AG09309 (cell line): ENCODE data around the gene MED13.
"Not testable (repeated sequence)": the region's sequence is repeated elsewhere in the genome, so short reads cannot be mapped to it uniquely, and the experiment has no call there.

ENCODE experiments used
- DNase-seq: peaks from one replicate; pipeline ENCODE4 v3.0.0-alpha.2; 2010; ENCODE audit warnings: low read depth
- H3K4me3 ChIP-seq: 2 replicates; pipeline ENCODE4 v1.5.1; 2011; ENCODE audit warnings: mild to moderate bottlenecking, low read depth, low read length, moderate library complexity; ENCODE audit not compliant: control insufficient read depth
- TF ChIP-seq, protein P1 (sequence below): IDR thresholded peaks from 2 replicates; pipeline ENCODE4 v1.5.1; 2011; ENCODE audit warnings: mild to moderate bottlenecking, low read depth, low read length, inconsistent platforms; ENCODE audit not compliant: insufficient read depth, control insufficient read depth; ENCODE audit errors: missing control alignments

Gene MED13

GRCh38 chr17:61943117-61943516 lies 122.0 kb downstream of the MED13 start:
- TF ChIP-seq, protein P1, sequence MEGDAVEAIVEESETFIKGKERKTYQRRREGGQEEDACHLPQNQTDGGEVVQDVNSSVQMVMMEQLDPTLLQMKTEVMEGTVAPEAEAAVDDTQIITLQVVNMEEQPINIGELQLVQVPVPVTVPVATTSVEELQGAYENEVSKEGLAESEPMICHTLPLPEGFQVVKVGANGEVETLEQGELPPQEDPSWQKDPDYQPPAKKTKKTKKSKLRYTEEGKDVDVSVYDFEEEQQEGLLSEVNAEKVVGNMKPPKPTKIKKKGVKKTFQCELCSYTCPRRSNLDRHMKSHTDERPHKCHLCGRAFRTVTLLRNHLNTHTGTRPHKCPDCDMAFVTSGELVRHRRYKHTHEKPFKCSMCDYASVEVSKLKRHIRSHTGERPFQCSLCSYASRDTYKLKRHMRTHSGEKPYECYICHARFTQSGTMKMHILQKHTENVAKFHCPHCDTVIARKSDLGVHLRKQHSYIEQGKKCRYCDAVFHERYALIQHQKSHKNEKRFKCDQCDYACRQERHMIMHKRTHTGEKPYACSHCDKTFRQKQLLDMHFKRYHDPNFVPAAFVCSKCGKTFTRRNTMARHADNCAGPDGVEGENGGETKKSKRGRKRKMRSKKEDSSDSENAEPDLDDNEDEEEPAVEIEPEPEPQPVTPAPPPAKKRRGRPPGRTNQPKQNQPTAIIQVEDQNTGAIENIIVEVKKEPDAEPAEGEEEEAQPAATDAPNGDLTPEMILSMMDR, result no peak
- DNase-seq, result no peak
- H3K4me3 ChIP-seq, result no peak overlapping the region

DNA sequence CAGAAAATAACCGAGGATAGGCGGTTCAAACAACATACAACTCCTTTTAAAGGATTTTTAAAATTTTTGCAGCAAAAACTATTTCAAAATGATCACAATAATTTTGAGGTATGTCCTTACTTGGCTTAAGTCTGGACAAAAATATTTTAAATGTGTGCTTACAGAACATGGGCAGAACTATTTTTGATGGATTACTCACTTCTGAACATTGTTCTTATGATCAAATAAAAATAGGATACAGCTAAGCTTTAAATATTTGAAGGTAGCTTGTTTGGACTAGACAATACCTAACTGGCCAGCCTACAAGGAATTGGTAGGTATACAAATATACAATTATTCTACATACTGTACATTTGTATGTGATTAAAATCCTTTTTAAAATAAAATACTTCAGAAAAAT lies 123.0 kb downstream of the MED13 start:
- DNase-seq, result no peak
- H3K4me3 ChIP-seq, result no peak overlapping the region
- TF ChIP-seq, protein P1, result no peak

DNA sequence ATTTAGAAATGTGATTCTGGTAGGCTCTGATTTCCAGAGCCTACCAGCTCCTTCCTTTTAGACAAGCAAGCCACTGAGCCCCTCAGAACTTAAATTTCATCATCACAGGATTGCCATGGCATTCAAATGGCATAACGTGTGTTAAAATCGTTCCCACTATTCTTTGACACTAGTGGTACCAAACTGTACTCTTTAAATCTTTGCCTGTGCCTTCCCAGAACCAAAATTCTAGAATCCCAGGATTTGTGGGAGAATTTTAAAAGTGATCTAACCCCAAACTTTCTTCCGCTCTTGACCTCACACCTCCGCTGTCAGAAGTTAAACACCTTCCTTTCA lies 137.0 kb downstream of the MED13 start:
- TF ChIP-seq, protein P1, result no peak
- no peak for DNase-seq
- no peak overlapping the region; the same call in 1 of the 2 replicates for H3K4me3 ChIP-seq

- TF ChIP-seq, protein P1, result no peak
- peak; percentile 81 for DNase-seq
Observed at GRCh38 chr17:61927208-61928100, 137.6 kb downstream of the MED13 start, which contains the start of gene INTS2. TSS of gene INTS2 (minus strand) at chr17:61927982. CDS start at chr17:61926644, 1,338 bp downstream.

DNA sequence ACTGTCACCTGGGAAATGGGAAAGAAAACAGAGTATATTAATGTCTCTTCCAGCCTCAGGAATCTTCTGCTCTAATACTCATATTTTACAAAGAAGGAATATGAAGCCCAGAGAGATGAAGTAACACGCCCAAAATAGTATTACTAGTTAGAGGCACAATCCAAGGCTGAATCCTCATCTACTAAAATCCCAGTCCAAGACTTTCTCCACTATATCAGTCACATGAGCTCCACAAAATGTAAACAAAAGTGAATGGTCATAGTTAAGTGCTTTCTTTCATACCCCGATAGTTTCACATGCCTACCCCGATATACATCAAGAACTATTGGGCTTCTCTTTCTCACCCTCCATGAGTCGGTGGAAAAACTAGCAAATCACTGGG lies 138.3 kb downstream of the MED13 start:
- H3K4me3 ChIP-seq, result peak overlapping the region; percentile 90
- TF ChIP-seq, protein P1, result no peak
- DNase-seq, result no peak

More at GRCh38 chr17:61927208-61928100, 137.6 kb downstream of the MED13 start, which contains the start of gene INTS2:
- peak within 1 kb of the TSS; percentile 90 for H3K4me3 ChIP-seq

DNA sequence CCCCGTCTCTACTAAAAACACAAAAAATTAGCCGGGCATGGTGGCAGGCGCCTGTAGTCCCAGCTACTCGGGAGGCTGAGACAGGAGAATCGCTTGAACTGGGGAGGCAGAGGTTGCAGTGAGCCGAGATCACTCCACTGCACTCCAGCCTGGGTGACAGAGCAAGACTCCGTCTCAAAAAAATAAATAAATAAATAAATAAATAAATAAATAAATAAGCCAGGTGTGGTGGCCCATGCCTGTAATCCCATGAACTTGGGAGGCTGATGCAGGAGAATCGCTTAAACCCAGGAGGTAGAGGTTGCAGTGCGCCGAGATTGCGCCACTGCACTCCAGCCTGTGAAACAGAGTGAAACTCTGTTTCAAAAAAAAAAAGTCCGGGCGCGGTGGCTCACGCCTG lies 149.9 kb downstream of the MED13 start:
- DNase-seq, H3K4me3 ChIP-seq: not testable (repeated sequence)

DNA sequence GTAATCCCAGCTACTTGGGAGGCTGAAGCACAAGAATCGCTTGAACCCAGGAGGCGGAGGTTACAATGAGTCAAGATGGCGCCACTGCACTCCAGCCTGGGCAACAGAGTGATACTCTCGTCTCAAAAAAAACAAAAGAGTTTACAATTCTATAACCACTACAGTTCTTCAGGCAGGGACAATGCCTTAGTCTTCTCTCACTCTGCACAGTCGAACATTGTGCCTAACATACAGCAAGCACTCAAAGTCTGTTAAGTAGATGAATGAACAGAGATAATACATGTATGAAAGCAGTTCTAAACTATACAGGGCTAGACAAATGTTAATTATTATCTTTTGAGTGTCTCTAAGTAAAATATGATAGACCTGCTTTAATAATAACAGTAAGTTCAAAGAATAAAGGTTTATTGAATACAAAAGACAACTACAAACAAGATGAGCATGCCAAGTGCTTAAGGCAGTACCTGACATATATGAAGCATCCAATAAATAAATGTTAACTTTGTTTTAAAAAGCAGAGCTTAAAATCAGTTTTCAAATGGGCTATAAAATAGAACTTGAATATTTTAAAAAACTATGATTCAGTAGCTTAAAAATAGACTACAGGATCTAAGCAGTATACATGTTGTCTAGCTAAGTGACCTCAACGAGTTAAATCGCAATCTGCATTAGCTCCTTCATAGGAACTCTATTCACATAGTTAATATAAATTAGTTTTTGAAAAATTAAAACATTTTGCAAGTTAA lies 156.6 kb downstream of the MED13 start:
- TF ChIP-seq, protein P1, result no peak
- no peak overlapping the region for H3K4me3 ChIP-seq
- no peak for DNase-seq
